ENCODE data around the gene GARIN5A.

GARIN5A gene

GRCh38 chr19:50464348-50464747 lies 12.3 kb downstream of the GARIN5A start:
- TF ChIP-seq, protein P1, sequence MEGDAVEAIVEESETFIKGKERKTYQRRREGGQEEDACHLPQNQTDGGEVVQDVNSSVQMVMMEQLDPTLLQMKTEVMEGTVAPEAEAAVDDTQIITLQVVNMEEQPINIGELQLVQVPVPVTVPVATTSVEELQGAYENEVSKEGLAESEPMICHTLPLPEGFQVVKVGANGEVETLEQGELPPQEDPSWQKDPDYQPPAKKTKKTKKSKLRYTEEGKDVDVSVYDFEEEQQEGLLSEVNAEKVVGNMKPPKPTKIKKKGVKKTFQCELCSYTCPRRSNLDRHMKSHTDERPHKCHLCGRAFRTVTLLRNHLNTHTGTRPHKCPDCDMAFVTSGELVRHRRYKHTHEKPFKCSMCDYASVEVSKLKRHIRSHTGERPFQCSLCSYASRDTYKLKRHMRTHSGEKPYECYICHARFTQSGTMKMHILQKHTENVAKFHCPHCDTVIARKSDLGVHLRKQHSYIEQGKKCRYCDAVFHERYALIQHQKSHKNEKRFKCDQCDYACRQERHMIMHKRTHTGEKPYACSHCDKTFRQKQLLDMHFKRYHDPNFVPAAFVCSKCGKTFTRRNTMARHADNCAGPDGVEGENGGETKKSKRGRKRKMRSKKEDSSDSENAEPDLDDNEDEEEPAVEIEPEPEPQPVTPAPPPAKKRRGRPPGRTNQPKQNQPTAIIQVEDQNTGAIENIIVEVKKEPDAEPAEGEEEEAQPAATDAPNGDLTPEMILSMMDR (conservative IDR thresholded peaks at IDR 0.05; ENCODE audit: control insufficient read depth, insufficient read depth, low read depth, low read length): no peak
- H3K4me3 ChIP-seq (ENCODE audit: control insufficient read depth, low read depth, low read length): no peak overlapping the region
- no peak for DNase-seq (ENCODE audit: low read depth)

GRCh38 chr19:50462970-50463369 lies 13.7 kb downstream of the GARIN5A start:
- no peak for DNase-seq (ENCODE audit: low read depth)
- H3K4me3 ChIP-seq (ENCODE audit: control insufficient read depth, low read depth, low read length): no peak overlapping the region
- TF ChIP-seq, protein P1 (conservative IDR thresholded peaks at IDR 0.05; ENCODE audit: control insufficient read depth, insufficient read depth, low read depth, low read length): no peak

- H3K4me3 ChIP-seq (ENCODE audit: control insufficient read depth, low read depth, low read length): no peak overlapping the region
- DNase-seq (ENCODE audit: low read depth): peak; percentile 65
- TF ChIP-seq, protein P1 (conservative IDR thresholded peaks at IDR 0.05; ENCODE audit: control insufficient read depth, insufficient read depth, low read depth, low read length): peak; percentile 88
These were observed 15.4 kb downstream of the GARIN5A start for GRCh38 chr19:50461066-50461875.

- TF ChIP-seq, protein P1 (conservative IDR thresholded peaks at IDR 0.05; ENCODE audit: control insufficient read depth, insufficient read depth, low read depth, low read length): no peak
- DNase-seq (ENCODE audit: low read depth): peak; percentile 53
- H3K4me3 ChIP-seq (ENCODE audit: control insufficient read depth, low read depth, low read length): no peak overlapping the region
These were observed 16.4 kb downstream of the GARIN5A start for GRCh38 chr19:50460161-50460765.

GRCh38 chr19:50459638-50460037 lies 17.0 kb downstream of the GARIN5A start:
- TF ChIP-seq, protein P1 (conservative IDR thresholded peaks at IDR 0.05; ENCODE audit: control insufficient read depth, insufficient read depth, low read depth, low read length): no peak
- H3K4me3 ChIP-seq (ENCODE audit: control insufficient read depth, low read depth, low read length): no peak overlapping the region

GRCh38 chr19:50459067-50459456 lies 17.6 kb downstream of the GARIN5A start:
- TF ChIP-seq, protein P1 (conservative IDR thresholded peaks at IDR 0.05; ENCODE audit: control insufficient read depth, insufficient read depth, low read depth, low read length): no peak
- H3K4me3 ChIP-seq (ENCODE audit: control insufficient read depth, low read depth, low read length): no peak overlapping the region
- DNase-seq (ENCODE audit: low read depth): no peak

More at GRCh38 chr19:50459638-50460037, 17.0 kb downstream of the GARIN5A start:
- no peak for DNase-seq (ENCODE audit: low read depth)
